ENCODE data around the gene PEAR1.
A peak's percentile ranks its signal among the peaks of the same experiment; 100 is the strongest.

The PEAR1 gene

GRCh38 chr1:156869455-156869854 is 24.1 kb upstream of the PEAR1 start:
- H3K4me3 Mint-ChIP-seq: no peak overlapping the region
- H3K9me3 Mint-ChIP-seq: no peaks in the 10 kb centered on the region
- H3K27me3 Mint-ChIP-seq: peaks cover 43% of the 10 kb centered on the region
- ATAC-seq: no peak
- no peak overlapping the region for H3K27ac Mint-ChIP-seq
- no peak for DNase-seq
- peaks cover 50% of the 10 kb centered on the region for H3K4me1 Mint-ChIP-seq

GRCh38 chr1:156873659-156874058 is 19.9 kb upstream of the PEAR1 start:
- H3K4me1 Mint-ChIP-seq: peaks cover 12% of the 10 kb centered on the region
- H3K27me3 Mint-ChIP-seq: peaks cover 46% of the 10 kb centered on the region
- ATAC-seq: no peak
- no peak overlapping the region for H3K27ac Mint-ChIP-seq
- no peak overlapping the region for H3K4me3 Mint-ChIP-seq
- no peaks in the 10 kb centered on the region for H3K9me3 Mint-ChIP-seq
- DNase-seq: no peak

- no peak for ATAC-seq
- no peak for DNase-seq
- H3K4me1 Mint-ChIP-seq: peaks cover 12% of the 10 kb centered on the region
- H3K9me3 Mint-ChIP-seq: no peaks in the 10 kb centered on the region
- peak overlapping the region in 1 of 2 donors; percentile 13 for H3K27ac Mint-ChIP-seq
- peaks cover 44% of the 10 kb centered on the region for H3K27me3 Mint-ChIP-seq
- H3K4me3 Mint-ChIP-seq: no peak overlapping the region
Observed at GRCh38 chr1:156874142-156874541, 19.4 kb upstream of the PEAR1 start.

GRCh38 chr1:156874572-156875340 is 18.8 kb upstream of the PEAR1 start:
- no peak overlapping the region for H3K4me3 Mint-ChIP-seq
- no peaks in the 10 kb centered on the region for H3K9me3 Mint-ChIP-seq
- peaks cover 8% of the 10 kb centered on the region for H3K4me1 Mint-ChIP-seq
- peak overlapping the region in 1 of 2 donors; percentile 13 for H3K27ac Mint-ChIP-seq
- peaks cover 38% of the 10 kb centered on the region for H3K27me3 Mint-ChIP-seq
- ATAC-seq (no peak), DNase-seq (no peak)

- ATAC-seq (no peak), DNase-seq (no peak)
- no peak overlapping the region for H3K27ac Mint-ChIP-seq
- peaks cover 3% of the 10 kb centered on the region for H3K4me1 Mint-ChIP-seq
- no peaks in the 10 kb centered on the region for H3K9me3 Mint-ChIP-seq
- H3K27me3 Mint-ChIP-seq: peaks cover 37% of the 10 kb centered on the region
- H3K4me3 Mint-ChIP-seq: no peak overlapping the region
Observed at GRCh38 chr1:156875341-156875615, 18.2 kb upstream of the PEAR1 start.

GRCh38 chr1:156876281-156876680 is 17.2 kb upstream of the PEAR1 start:
- Mint-ChIP-seq H3K4me1 (no peaks in the 10 kb centered on the region), H3K9me3 (no peaks in the 10 kb centered on the region), H3K4me3 (no peak overlapping the region), H3K27me3 (peaks cover 47% of the 10 kb centered on the region), H3K27ac (no peak overlapping the region)
- DNase-seq: no peak
- ATAC-seq: peak; percentile 16

GRCh38 chr1:156877433-156878170 is 15.9 kb upstream of the PEAR1 start:
- H3K4me1 Mint-ChIP-seq: no peaks in the 10 kb centered on the region
- peak overlapping the region in 1 of 2 donors; percentile 66 for H3K27ac Mint-ChIP-seq
- H3K27me3 Mint-ChIP-seq: peaks cover 54% of the 10 kb centered on the region
- DNase-seq (no peak), ATAC-seq (no peak)
- H3K9me3 Mint-ChIP-seq: no peaks in the 10 kb centered on the region
- H3K4me3 Mint-ChIP-seq: no peak overlapping the region

- no peak for ATAC-seq
Observed at GRCh38 chr1:156879876-156880275, 13.6 kb upstream of the PEAR1 start.

GRCh38 chr1:156880473-156880872 is 13.0 kb upstream of the PEAR1 start:
- no peaks in the 10 kb centered on the region for H3K4me1 Mint-ChIP-seq
- H3K9me3 Mint-ChIP-seq: no peaks in the 10 kb centered on the region
- ATAC-seq (no peak), DNase-seq (no peak)
- H3K4me3 Mint-ChIP-seq: no peak overlapping the region
- H3K27me3 Mint-ChIP-seq: peaks cover 47% of the 10 kb centered on the region
- H3K27ac Mint-ChIP-seq: peak overlapping the region in 1 of 2 donors; percentile 36

More at GRCh38 chr1:156879876-156880275, 13.6 kb upstream of the PEAR1 start:
- Mint-ChIP-seq H3K27ac (no peak overlapping the region), H3K4me3 (no peak overlapping the region), H3K4me1 (no peaks in the 10 kb centered on the region), H3K9me3 (no peaks in the 10 kb centered on the region), H3K27me3 (peaks cover 52% of the 10 kb centered on the region)
- no peak for DNase-seq

- H3K9me3 Mint-ChIP-seq: no peaks in the 10 kb centered on the region
- H3K27me3 Mint-ChIP-seq: peaks cover 52% of the 10 kb centered on the region
- no peak overlapping the region for H3K4me3 Mint-ChIP-seq
- ATAC-seq (no peak), DNase-seq (no peak)
- H3K27ac Mint-ChIP-seq: peak overlapping the region in 1 of 2 donors; percentile 72
- H3K4me1 Mint-ChIP-seq: no peaks in the 10 kb centered on the region
Observed at GRCh38 chr1:156881101-156881500, 12.4 kb upstream of the PEAR1 start.

- Mint-ChIP-seq H3K4me1 (no peaks in the 10 kb centered on the region), H3K4me3 (no peak overlapping the region), H3K27ac (no peak overlapping the region), H3K9me3 (no peaks in the 10 kb centered on the region), H3K27me3 (peaks cover 58% of the 10 kb centered on the region)
- ATAC-seq (no peak), DNase-seq (no peak)
Observed at GRCh38 chr1:156881663-156882062, 11.9 kb upstream of the PEAR1 start.

GRCh38 chr1:156882543-156882942 is 11.0 kb upstream of the PEAR1 start:
- H3K4me3 Mint-ChIP-seq: no peak overlapping the region
- no peaks in the 10 kb centered on the region for H3K4me1 Mint-ChIP-seq
- peaks cover 64% of the 10 kb centered on the region for H3K27me3 Mint-ChIP-seq
- H3K27ac Mint-ChIP-seq: no peak overlapping the region
- ATAC-seq (no peak), DNase-seq (no peak)
- no peaks in the 10 kb centered on the region for H3K9me3 Mint-ChIP-seq

- H3K27me3 Mint-ChIP-seq: peaks cover 66% of the 10 kb centered on the region
- H3K9me3 Mint-ChIP-seq: no peaks in the 10 kb centered on the region
- no peak overlapping the region for H3K4me3 Mint-ChIP-seq
- no peak overlapping the region for H3K27ac Mint-ChIP-seq
- H3K4me1 Mint-ChIP-seq: no peaks in the 10 kb centered on the region
- DNase-seq (no peak), ATAC-seq (no peak)
Observed at GRCh38 chr1:156883919-156884318, 9.6 kb upstream of the PEAR1 start.

GRCh38 chr1:156884560-156885184 is 8.8 kb upstream of the PEAR1 start:
- Mint-ChIP-seq H3K9me3 (no peaks in the 10 kb centered on the region), H3K27me3 (peaks cover 74% of the 10 kb centered on the region), H3K27ac (peak overlapping the region in 1 of 2 donors; percentile 9), H3K4me3 (no peak overlapping the region), H3K4me1 (no peaks in the 10 kb centered on the region)
- no peak for DNase-seq
- no peak for ATAC-seq

GRCh38 chr1:156885314-156885713 is 8.2 kb upstream of the PEAR1 start:
- DNase-seq: no peak

GRCh38 chr1:156885880-156886355 is 7.6 kb upstream of the PEAR1 start:
- Mint-ChIP-seq H3K4me1 (no peaks in the 10 kb centered on the region), H3K4me3 (no peak overlapping the region), H3K9me3 (no peaks in the 10 kb centered on the region), H3K27me3 (peaks cover 73% of the 10 kb centered on the region), H3K27ac (peak overlapping the region in 1 of 2 donors; percentile 16)
- ATAC-seq (no peak), DNase-seq (no peak)

More at GRCh38 chr1:156885314-156885713, 8.2 kb upstream of the PEAR1 start:
- H3K9me3 Mint-ChIP-seq: no peaks in the 10 kb centered on the region
- no peaks in the 10 kb centered on the region for H3K4me1 Mint-ChIP-seq
- H3K27me3 Mint-ChIP-seq: peaks cover 73% of the 10 kb centered on the region
- no peak overlapping the region for H3K4me3 Mint-ChIP-seq
- H3K27ac Mint-ChIP-seq: no peak overlapping the region
- ATAC-seq: no peak
